ENCODE results near the gene OPN1MW.
"Not testable (repeated sequence)": the region's sequence is repeated elsewhere in the genome, so short reads cannot be mapped to it uniquely, and the experiment has no call there.

OPN1MW gene

GRCh38 chrX:154211499-154211898, 29.1 kb downstream of the OPN1MW start:
- not testable (repeated sequence) for DNase-seq

DNA sequence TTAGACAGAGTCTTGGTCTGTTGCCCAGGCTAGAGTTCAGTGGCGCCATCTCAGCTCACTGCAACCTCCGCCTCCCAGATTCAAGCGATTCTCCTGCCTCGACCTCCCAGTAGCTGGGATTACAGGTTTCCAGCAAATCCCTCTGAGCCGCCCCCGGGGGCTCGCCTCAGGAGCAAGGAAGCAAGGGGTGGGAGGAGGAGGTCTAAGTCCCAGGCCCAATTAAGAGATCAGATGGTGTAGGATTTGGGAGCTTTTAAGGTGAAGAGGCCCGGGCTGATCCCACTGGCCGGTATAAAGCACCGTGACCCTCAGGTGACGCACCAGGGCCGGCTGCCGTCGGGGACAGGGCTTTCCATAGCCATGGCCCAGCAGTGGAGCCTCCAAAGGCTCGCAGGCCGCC, 37.1 kb downstream of the OPN1MW start, which contains the start of gene OPN1MW2:
TSS of gene OPN1MW2 (plus strand) at position 301 of the 400 bp plus-strand sequence. CDS start at position 361, 60 bp downstream.
- not testable (repeated sequence) for DNase-seq

DNA sequence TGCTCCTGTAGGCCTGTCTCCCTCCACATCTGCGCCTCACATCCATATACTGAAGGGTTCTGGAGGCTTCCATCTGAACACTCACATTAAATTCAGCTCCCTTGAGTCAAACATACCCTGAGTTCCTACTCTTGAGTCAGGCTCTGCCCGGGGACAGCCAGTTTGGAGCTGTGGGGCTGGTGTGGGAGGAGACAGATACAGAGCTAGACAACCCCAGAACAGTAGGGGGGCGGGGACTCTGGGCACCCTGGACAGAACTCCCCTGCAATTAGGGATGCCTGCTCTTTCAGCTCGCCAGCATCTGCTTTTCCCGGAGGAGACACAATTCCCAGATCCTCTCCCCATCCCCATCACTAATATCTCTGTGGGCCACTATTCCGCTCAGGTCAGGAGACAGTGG, 42.9 kb downstream of the OPN1MW start:
- DNase-seq: not testable (repeated sequence)

DNA sequence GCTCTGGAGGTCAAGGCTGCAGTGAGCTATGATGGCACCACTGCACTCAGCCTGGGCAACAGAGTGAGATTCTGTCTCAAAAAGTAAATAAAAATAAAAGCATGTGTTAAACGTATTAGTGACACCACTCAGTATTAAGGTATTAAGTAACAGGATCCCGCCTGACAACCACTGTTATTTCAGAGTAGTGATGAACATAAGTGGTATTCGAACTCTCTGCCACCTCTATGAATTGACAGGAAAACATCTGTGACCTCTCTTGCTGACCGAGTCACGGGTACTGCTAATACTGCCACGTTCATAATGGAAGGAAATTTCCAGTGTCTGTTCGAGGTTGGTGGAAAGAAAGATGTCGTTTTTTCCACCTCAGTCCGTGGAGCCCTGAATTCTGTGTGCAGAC, 44.3 kb downstream of the OPN1MW start:
- DNase-seq: not testable (repeated sequence)

DNA sequence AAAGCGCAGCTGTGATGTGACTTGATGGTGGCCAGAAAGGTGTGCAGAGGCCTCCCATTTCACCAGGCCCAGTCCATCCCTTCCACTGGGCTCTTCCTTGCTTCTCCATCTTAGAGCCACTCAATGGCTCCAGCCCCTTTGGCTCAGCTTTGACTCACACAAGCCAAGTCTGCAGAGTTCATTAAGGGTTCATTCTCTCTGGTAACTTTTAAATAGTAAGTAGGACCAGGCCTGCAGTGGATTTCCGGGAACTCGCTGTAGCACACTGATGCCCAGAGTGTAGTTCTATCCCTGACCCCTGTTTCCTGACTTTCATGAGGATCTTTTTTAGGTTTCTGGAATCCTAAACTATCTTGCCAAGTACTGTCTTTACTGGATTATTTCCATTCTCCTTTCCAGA, 49.0 kb downstream of the OPN1MW start:
- DNase-seq: not testable (repeated sequence)

DNA sequence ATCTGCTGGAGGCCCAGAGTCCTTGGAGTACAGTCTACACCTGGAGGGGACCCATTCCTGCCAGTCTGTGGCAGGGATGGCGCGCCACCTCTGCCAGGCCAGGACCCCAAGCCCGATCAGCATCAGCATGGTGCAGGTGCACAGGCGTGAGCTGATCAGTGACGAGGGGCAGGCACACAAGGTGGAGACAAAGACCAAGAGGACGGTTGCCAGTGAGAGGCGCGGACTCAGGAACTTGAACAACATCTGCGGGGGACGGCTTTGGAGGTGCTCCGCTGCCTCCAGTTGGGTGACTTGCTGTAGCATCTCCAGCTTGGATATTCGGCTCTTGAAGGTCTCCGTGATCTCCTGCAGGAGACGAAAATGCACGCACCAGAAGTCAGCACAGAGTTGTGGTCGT, 51.2 kb downstream of the OPN1MW start:
- DNase-seq: not testable (repeated sequence)

- DNase-seq: not testable (repeated sequence)
Observed at GRCh38 chrX:154238939-154239559, 56.7 kb downstream of the OPN1MW start.

- DNase-seq: not testable (repeated sequence)
Observed at GRCh38 chrX:154239982-154240503, 57.6 kb downstream of the OPN1MW start.
